Stimulated activated CD8-positive, alpha-beta memory T cell treated with anti-CD3 and anti-CD28 coated beads, Interleukin-7, amount 100 ng/mL, for 48 hours (primary cell): ENCODE data around the gene CEP112.

ENCODE experiments used
- DNase-seq, 2 donors: peaks; one replicate each; pipeline ENCODE4 v3.0.0-alpha.2; 2020; ENCODE audit warnings: low read depth in 1 of 2; ENCODE audit errors: extremely low read depth in 1 of 2

The CEP112 gene

GRCh38 chr17:65896889-65897288, 295.0 kb downstream of the CEP112 start:
- DNase-seq: no peak

- DNase-seq: no peak
These were observed 296.0 kb downstream of the CEP112 start for GRCh38 chr17:65895969-65896368.

GRCh38 chr17:65893692-65894279, 298.1 kb downstream of the CEP112 start:
- no peak for DNase-seq

GRCh38 chr17:65892912-65893377, 299.0 kb downstream of the CEP112 start:
- DNase-seq: no peak

- no peak for DNase-seq
These were observed 300.6 kb downstream of the CEP112 start for GRCh38 chr17:65891231-65891735.

GRCh38 chr17:65888649-65889048, 303.3 kb downstream of the CEP112 start:
- no peak for DNase-seq

- DNase-seq: no peak
These were observed 305.4 kb downstream of the CEP112 start for GRCh38 chr17:65886315-65887245.

GRCh38 chr17:65885541-65886312, 306.2 kb downstream of the CEP112 start:
- no peak for DNase-seq

- no peak for DNase-seq
These were observed 314.9 kb downstream of the CEP112 start for GRCh38 chr17:65876985-65877384.

GRCh38 chr17:65868881-65869280, 323.1 kb downstream of the CEP112 start:
- DNase-seq: no peak

- DNase-seq: no peak
These were observed 324.9 kb downstream of the CEP112 start for GRCh38 chr17:65867014-65867413.

GRCh38 chr17:65865715-65866425, 326.1 kb downstream of the CEP112 start:
- DNase-seq: no peak

GRCh38 chr17:65864394-65864793, 327.5 kb downstream of the CEP112 start:
- no peak for DNase-seq

- no peak for DNase-seq
These were observed 334.2 kb downstream of the CEP112 start for GRCh38 chr17:65857718-65858117.

- DNase-seq: no peak
These were observed 335.1 kb downstream of the CEP112 start for GRCh38 chr17:65856865-65857264.

- DNase-seq: no peak
These were observed 336.3 kb downstream of the CEP112 start for GRCh38 chr17:65855675-65856074.

GRCh38 chr17:65855245-65855644, 336.7 kb downstream of the CEP112 start:
- no peak for DNase-seq

GRCh38 chr17:65853816-65854215, 338.1 kb downstream of the CEP112 start:
- DNase-seq: no peak

- no peak for DNase-seq
These were observed 339.0 kb downstream of the CEP112 start for GRCh38 chr17:65852911-65853310.

GRCh38 chr17:65851965-65852736, 339.8 kb downstream of the CEP112 start:
- DNase-seq: no peak
